ENCODE results near the gene GLIS1.

The GLIS1 gene

DNA sequence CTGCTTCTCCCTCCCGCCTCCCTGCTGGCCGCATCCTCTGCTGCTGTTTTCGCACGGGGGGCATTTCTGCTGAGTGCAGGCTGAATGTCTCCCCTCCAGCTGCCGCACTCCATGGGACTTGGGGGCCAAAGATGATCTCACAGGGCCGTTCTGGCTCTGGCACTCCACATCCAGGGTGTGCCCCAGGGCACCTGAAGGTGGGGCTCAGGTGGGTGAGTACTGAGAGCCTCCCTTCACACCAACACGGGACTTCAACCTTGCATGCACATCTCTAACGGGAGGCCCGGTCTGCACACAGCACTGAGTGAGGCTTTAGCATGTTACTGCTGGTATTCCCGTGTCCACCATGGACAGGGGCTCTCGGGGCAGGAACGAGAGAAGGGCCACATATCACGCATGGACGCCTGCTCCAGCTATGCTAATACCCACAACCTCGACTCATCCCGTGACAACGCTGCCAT is 190.9 kb downstream of the GLIS1 start:
- no peak for DNase-seq (ENCODE audit: low read depth)

DNA sequence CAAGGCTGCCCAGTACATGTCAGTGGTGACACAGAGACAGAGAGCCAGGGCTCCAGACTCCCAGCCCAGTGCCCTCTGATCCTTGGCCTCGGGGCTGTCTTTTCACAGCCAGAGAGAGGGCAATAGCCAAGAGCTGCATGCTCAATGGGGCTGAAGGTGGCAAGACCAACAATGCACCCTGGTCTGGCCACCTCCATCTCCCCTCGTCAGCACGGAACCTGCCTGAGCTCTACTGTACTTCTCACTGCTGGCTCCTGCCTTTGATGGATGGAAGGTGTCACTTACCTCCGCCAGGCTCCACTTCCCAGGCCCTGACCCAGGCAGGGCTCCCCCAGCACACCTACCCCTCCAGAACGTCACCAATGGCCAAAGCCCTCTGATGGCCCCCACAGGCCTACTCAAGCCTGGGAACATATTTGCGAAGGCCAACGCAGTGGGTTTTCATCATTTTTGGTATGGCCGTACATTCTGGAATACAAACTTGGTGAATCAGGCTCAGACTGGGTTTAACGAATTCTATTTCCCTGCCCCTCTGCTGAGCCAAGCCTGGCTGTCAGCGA is 191.7 kb downstream of the GLIS1 start:
- DNase-seq (ENCODE audit: low read depth): no peak

DNA sequence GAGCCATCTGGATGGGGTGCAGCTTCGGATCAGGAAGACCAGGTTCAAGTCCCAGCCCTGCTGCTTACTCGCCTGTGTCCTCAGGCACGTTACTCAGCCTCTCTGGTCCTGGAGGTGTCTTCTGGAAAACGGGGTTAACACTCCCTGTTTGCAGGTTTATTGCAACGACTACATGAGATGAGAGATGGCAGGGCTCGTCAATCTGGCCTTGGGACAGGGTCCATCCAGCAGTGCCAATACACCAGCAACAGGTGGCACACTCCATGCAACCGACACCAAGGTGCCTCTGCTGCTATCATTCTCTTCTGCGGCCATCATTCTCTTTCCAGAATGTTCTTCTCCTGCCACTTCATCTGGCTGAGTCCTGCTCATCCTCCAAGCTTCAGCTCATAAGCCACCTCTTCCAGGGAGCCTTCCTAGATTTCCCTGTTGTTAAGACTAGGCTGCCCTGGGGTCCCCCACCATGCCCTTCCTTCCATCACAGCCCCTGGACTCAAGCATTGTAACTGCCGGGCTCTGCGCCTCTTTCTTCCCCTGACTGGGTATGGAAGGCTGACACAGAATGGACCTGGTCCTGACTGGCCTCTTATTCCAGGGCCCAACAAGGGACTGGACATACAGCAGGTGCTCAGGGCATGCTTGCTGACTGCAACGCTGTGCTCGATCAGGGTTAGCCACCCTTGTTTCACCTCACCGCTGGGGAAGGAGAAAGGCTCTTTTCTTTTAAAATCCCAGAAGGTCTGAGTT is 192.4 kb downstream of the GLIS1 start:
- DNase-seq (ENCODE audit: low read depth): no peak

DNA sequence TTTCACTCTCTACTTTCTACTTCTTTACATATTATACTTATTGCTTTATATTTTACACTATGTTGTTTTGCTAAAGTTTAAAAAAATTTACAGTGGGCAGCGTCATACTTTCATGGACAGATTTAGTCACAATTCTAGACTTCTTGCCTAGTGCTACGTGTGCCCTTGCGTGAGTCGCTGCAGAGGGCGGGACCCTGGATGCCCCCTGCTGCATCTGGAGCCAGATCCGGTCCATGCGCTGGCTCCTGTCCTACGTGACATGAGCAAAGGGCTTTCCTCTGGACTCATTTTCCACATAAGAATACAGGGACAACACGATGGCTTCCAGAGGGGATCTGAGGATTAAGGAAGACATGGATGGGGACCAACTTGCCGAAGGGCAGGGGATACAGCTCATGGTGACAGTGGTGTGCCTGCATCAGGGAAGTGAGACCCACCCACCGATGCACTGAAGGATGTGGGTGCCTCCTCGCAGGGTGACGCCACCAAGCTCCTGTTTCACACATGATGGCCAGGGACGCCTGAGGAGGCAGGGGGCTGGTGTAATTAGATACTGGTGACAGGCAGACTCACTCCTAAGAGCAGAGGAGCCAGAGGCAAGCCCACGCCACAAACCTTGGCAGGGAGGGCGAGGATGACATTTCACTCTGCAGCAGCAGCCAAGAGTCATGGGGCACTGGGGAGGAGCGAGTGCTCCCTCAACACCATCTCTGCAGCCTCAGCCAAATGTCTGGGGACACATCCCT is 193.1 kb downstream of the GLIS1 start:
- no peak for DNase-seq (ENCODE audit: low read depth)

DNA sequence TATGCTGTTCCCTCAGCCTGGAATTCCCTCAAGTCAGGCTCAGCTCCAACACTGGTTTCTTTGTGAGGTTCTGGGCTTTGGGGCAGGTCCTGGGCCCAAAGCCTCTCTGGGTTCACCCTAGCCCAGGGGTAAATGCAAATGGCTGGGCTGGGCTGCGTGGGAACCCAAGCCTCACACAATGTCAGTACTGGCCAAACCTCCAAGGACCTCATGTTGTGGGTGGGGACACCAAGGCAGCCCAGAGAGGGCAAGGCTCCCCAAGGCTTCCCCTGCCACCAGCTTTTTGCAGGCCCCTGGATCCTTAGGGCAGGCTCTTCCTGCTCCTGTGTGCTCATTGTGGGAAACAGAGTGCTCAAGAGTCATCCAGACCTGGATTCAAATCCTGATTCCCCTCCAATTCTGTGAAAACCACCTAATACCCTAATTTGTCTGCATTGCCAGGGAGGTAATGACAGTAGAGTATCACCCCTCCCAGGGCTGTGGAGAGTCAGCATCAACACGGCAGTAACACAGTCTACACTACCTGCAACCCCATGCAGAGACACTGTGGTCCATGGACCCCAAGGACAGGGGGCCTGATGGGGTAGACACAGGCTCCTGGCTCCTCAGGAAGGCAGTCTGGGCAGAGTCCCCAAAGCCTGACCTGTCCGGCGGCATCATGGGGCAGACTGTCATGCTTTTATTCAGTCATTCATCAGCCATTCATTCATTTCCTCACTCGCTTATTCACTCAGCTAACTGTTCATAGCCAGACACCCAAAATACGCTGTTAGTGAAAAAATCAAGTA is 194.0 kb downstream of the GLIS1 start:
- no peak for DNase-seq (ENCODE audit: low read depth)

DNA sequence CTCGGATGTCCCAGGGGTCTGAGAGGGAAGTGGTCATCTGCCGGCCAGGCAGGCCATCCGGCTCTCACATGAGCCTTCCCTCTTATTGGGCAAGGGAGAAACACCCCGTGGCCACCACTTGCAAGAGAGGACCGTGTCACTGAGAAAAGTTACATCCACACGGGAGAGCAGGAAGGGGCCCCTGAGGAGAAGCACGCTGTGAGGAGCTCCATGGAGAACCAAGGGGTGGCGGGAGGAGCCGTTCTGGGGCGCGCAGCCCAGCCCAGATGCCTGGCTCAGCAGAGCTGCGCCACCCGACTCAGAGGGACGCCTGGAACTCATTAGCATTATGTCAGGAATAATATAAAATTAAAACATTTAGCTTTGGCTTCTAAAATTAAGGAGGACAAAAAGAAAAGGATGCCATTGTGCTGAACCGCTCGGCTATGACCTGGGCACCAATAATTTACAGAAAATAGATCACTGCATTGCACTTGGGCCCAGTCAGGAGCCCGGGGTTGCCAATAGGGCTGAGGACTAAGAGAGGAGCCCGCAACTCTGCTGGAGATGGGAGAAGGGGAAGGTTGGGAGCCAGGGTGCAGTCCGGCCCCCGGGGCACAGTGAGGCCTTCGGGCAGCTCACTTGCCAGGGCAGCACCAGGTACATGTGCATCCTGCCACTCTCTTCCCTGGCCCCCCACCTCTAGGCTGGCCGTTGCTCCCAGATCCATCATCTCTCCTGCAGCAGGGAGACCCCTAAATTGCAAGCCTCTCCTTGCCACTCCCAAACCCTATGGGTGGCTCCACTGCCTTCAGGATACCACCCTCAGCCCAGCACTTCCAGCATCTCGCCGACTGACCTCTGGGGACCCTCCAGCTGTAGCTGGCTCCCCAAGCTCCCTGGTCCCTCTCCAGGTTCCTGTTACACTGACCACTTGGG is 194.9 kb downstream of the GLIS1 start:
- DNase-seq (ENCODE audit: low read depth): no peak

DNA sequence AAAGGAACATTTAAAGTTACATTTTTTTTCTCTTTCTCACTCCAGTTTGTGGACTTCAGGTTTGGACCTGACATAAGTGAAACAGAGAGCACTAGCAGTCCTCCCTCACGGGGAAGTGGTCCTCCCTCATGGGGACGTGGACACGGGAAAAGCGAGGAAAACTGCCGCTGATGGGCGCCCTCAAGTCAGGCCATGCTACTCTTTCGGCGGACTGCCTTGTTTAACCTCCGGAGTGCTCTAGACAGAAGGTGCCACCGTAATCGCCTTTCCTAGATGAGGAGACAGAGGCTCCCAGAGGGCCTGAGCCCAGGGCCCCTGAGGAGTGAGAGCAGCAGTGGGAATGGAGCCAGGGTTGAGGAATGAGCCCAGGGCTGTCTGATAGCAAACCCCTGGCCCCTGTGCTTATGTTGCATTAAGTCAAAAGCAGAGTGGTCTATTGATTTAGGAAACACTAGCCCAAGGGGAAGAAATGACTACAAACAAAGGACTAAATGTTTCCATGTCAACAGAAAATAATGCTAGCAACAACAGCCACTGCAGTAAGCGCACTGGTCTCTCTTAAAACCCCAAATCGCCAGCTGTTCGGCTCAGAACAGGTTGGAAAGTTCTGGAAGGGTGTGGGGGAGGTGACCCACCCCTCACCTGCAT is 195.7 kb downstream of the GLIS1 start:
- DNase-seq (ENCODE audit: low read depth): no peak

DNA sequence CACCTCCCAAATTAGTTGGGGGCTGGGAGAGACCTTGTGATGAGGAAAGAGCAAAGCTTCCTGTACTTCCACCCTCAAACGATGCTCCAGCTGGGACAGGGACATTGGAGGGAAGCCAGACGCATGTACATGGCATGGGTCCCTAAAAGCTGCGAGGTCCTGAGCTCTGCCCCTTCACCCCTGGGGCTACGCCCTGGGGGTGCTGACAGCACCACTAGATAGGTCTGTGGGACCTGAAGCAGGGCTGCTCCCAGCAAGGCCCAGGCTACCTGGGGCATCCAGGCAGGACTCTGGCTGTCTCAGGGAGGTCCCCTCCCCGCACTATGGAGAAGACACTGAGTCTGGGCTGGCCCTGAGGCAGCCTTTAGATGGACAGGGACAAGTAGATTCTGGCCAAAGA is 196.4 kb downstream of the GLIS1 start:
- no peak for DNase-seq (ENCODE audit: low read depth)

DNA sequence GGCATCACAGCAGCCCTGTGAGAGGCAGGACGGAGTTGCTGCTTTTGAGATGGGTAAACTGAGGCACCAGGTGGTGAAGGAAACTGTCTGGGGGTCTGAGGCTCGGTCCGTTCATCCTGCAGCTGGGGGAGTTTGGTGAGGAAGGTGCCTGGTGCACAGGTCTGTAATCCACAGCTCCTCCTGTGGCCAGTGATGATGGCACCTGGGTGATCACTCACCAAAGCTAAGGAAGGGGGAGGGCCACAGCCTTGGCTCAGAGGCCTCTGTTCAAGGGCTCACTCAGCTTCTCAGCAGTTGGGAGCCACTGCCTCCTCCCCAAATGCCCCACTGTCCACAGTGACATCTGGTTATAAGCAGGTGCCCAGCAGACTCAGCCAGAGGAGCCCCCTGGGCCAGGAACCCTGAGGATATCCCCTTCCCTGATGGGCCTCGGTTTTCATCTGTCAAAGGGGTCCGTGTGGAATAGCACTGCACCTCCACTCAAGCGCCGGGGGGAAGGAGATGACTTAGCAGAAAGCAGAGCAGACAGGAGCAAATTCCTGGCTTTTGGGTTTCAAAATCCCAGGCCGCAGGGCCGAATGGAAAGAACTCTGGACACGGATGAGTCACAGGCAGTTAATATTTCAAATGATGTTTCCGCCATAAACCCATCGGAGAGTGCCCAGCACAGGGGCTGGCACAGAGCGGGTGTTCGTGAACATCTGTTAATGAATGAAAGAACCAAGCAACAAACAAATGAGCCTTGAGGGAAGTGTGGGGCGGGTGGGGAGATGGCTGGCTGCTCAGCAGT is 197.0 kb downstream of the GLIS1 start:
- DNase-seq (ENCODE audit: low read depth): no peak

DNA sequence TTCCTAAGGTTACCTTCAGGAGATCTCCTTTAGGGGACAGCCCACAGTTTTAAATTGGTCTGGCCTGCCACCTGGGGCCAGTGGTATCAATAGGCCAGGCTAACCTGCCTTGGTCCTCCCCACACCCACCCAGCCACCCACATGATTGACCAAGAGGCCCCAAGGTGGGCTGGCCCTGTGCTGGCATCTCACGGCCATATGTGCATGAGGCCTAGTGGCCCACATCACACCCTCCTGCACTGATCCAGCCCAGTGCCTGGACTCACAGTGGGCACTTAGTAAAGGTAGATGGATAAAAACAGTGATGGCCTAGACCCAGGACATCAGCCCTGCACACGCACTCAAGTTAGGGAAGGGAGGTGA is 197.7 kb downstream of the GLIS1 start:
- DNase-seq (ENCODE audit: low read depth): no peak

DNA sequence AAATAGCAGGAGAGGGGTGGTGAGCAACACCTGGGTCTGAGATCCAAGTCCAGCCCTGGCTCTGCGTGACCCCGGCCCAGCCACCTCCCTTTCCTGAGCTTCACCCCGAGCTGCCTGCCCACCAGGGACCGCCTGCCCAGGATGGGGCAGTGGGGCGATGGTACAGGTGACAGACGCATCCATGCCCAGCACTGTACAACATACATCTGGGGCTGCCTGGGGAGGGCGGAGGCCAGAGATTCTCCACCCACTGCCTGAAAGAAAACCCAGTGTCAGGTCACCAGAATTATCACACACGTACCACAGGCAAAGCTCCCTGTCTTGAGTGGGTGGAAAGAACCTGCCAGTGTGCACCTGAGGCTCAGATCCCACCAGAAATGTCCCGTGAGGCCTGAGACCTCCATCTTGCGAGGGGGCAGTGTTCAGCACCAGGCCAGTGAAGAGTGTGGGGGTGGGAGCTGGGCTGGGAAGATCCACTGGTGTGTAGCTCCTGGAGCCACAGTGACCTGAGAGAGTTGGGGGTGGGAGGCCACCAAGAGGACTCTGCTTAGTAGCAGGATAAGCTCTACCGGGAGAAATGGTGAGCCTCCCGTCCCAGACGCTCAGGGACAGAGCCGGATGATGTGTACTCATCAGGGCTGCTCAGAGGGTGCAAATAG is 198.2 kb downstream of the GLIS1 start:
- no peak for DNase-seq (ENCODE audit: low read depth)

DNA sequence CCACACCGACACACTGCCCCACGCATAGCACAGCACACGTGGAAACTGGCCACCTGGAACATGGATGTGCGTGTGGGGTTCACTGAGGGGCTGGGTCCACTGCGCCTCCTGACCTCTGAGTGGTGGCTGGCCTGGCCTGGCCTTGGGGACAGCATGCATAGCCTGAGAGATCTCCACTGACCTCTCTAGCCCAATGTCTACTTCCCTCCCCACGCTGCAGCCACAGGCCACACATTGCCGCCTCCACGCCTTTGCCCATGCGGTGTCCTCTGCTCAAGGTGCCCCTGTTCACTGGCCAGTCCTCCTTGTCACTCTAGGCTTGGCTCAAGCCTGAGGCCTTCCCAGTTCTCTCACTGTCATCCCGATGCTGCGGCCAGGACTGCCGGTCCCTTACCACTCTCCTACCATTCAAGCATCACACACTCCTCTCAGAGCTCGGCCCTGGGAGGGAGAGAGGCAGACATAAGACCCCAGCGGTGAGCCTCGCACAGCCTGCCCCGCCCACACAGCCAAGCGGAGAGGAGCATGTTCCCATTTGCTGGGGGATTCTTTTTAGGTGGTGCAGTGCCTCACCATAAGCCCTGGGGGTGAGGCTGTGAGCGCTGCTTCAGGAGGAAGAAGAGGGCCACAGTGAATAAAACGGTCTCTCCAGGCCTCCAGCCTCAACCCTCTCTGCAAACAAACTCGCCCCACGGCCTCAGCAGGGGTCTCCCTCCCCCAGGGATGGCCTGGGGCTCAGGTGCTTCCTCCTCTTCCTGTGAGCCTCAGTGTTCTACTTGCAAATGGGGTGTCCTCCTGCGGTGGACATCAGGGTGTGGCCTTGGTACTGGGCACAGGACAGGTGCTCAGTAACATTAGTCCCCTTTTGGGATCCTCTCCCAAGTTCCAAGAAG is 199.0 kb downstream of the GLIS1 start:
- DNase-seq (ENCODE audit: low read depth): no peak

DNA sequence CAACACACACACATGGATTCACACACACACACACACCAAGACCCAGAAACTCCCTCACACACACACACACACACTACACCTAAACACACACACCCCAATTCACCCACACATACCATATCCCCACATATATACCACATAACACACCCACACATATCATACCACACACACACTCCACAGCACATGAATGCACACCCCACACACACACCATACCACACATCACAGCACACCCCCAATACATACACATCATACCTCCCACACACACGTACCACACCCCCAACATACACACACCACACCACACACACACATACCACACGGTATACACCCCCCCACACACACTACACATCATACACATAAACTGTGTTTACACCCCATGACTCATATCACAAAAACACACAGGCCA is 199.7 kb downstream of the GLIS1 start:
- no peak for DNase-seq (ENCODE audit: low read depth)

DNA sequence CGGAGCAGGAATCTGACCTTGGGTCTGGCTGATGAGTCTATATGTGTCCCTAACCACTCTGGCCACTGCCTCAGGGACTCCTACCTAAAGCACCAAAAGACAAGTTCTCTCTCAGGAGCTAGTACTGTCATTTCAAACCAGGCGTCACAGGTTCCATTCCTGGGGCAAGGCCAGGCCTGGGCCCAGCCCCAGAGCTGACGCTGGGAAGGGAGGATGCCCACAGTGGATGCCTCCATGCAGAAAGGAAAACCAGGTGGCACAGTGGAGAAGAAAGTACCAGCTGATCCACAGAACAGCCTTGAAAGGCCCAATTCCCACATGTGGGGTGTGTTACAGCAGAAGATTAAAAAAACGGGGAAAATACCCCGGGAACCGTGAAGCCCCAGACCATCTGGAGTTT is 202.4 kb downstream of the GLIS1 start:
- no peak for DNase-seq (ENCODE audit: low read depth)

DNA sequence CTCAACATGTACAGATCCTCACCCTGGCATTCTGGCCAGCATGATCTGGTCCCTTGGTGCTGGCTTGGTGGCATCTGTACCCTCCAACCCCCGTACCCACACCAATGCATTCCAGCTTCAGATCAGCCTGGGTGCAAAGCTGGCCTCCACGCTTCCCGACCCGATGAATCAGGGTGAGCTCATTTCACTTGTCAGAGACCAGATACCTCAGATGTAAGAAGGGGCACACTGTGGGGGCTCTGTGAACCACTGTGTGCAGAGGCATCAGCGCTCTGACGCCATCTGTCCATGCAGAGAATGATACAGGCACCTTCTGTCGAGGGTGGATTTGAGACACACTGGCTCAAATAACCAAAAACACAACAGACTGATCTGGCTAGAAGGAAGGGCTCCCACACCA is 203.1 kb downstream of the GLIS1 start:
- no peak for DNase-seq (ENCODE audit: low read depth)

DNA sequence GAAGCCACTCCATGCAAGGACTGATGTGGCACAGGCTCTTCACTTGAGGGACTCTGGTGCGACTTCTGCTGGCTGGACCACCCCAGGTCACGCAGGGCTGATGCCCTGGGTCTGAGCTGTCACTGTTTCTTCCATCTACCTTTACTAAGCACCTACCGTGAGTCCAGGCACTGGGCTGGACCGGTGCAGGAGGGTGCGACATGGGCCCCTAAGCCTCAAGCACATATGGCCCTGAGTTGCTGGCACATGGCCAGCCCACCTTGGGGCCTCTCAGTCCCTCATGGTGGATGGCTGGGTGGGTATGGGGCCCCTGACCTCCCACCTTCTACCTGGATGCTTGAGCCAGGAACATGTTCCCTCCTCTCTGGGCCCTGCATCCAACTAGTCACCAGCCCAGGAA is 203.7 kb downstream of the GLIS1 start:
- DNase-seq (ENCODE audit: low read depth): no peak

DNA sequence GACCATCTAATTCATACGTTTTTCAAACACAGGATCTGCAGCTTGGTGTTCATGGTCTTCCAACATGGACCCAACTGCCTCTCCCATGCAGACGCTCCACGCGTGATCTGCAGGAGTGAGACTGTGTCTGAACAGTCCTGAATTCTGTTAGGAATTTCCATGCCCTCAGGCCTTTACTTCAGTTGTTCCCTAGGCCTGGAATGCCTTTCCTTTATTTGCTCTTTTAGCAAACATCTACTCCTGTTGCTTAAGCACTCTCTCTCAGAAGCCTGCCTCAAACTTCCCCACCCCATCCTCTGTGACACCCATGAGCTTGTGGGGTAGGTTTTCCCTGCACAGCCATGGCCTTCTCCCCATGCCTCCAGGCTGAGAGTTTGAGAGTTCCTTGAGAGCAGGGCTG is 206.1 kb downstream of the GLIS1 start:
- DNase-seq (ENCODE audit: low read depth): no peak

DNA sequence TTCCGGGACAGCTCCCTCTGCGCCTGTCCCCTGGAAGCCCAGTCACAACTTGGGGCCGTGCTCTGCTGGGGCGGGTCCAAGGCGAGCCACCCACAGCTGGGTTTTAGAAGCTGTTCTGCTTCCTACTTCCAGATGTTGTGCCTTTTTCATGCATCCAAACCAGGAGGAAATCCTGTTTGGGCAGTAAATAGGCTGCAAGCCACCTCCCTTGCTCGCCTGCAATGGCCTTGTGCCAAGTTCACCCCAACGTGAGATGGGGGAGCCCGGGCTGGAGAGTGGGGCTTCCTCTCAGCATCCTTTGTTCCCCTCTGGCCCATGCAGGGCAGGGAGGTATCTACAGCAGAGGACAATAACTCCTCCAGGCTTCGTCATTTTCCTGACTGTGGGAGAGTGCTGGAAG is 206.6 kb downstream of the GLIS1 start:
- no peak for DNase-seq (ENCODE audit: low read depth)

DNA sequence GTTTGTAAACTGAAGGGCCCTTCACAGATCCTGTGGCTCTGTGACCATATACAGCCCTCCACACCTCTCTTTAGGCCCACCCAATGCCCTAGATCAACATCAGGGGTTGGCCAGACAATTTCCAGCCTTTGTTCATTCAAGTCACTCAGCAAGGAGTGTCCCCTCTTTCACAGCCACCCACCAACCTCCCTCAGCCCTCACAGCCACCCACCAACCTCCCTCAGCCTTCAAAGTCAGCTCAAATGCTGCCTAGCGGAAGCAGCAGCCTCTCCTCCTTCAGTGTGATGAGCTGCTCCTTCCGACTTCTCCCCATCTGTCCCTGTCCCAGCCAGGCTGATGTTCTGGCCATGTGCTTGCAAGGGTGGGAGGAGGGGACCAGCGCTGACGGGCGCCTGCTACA is 208.4 kb downstream of the GLIS1 start:
- no peak for DNase-seq (ENCODE audit: low read depth)
